Measurements from ENCODE around the gene ADORA2A. TPM values are rescaled to one million over a fixed set of nuclear protein-coding genes. Genes with fewer than 3 reads are reported as not detected.
A peak's percentile ranks its signal among the peaks of the same experiment; 100 is the strongest.

ADORA2A gene
- total RNA-seq, 1 experiment from 2014 or later = 3.6 TPM

GRCh38 chr22:24421428-24421931, 5.9 kb upstream of the ADORA2A start:
- H3K9me3 ChIP-seq (ENCODE audit: control insufficient read depth in 1 of 2, insufficient read depth in 1 of 2, low read depth in 1 of 2, low read length in 2 of 2) = no peaks in the 10 kb centered on the region
- H3K9ac ChIP-seq (ENCODE audit: low read length) = no peak overlapping the region
- no peaks in the 10 kb centered on the region for H3K27me3 ChIP-seq (ENCODE audit: insufficient read depth, low read length)
- no TSS peak for BruUV-seq (replicated peaks)
- ATAC-seq (peak; percentile 56), DNase-seq (ENCODE audit: low read depth, low spot score) (peak; percentile 12)
- RAD21 ChIA-PET (ENCODE audit: low non-redundant PET in 1 of 2, low total read pairs in 2 of 2, uncharacterized antibody in 2 of 2, unreplicated experiment in 2 of 2) = no interaction called here
- H3K4me1 ChIP-seq (ENCODE audit: control insufficient read depth in 1 of 2, insufficient read depth in 2 of 2, low read length in 2 of 2) = peaks cover 0 to 4% of the 10 kb centered on the region in 2 experiments; a peak in 2 of 4 replicates
- CTCF ChIA-PET = interaction anchor here (0.7 to 5.2 kb wide), 8 partner anchors 10 to 103 kb away, joined by 3 to 30 read pairs (median 5); no protein-coding TSS in a partner anchor
- H3K27ac ChIP-seq (ENCODE audit: low read depth, low read length) = no peak overlapping the region
- no peak overlapping the region for H2AFZ ChIP-seq (ENCODE audit: low read depth, low read length, poor library complexity, severe bottlenecking)
- H3K9me2 ChIP-seq (ENCODE audit: insufficient read depth) = no peaks in the 10 kb centered on the region
- no peak overlapping the region for H3K4me3 ChIP-seq (replicated peaks in 1 of 2; ENCODE audit: low read depth in 1 of 2, low read length in 2 of 2)
- TF ChIP-seq, protein P1, sequence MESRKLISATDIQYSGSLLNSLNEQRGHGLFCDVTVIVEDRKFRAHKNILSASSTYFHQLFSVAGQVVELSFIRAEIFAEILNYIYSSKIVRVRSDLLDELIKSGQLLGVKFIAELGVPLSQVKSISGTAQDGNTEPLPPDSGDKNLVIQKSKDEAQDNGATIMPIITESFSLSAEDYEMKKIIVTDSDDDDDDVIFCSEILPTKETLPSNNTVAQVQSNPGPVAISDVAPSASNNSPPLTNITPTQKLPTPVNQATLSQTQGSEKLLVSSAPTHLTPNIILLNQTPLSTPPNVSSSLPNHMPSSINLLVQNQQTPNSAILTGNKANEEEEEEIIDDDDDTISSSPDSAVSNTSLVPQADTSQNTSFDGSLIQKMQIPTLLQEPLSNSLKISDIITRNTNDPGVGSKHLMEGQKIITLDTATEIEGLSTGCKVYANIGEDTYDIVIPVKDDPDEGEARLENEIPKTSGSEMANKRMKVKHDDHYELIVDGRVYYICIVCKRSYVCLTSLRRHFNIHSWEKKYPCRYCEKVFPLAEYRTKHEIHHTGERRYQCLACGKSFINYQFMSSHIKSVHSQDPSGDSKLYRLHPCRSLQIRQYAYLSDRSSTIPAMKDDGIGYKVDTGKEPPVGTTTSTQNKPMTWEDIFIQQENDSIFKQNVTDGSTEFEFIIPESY (IDR thresholded peaks at IDR 0.05; ENCODE audit: extremely low read depth, insufficient replicate concordance, low read length) = no peak
- TF ChIP-seq, protein P2, sequence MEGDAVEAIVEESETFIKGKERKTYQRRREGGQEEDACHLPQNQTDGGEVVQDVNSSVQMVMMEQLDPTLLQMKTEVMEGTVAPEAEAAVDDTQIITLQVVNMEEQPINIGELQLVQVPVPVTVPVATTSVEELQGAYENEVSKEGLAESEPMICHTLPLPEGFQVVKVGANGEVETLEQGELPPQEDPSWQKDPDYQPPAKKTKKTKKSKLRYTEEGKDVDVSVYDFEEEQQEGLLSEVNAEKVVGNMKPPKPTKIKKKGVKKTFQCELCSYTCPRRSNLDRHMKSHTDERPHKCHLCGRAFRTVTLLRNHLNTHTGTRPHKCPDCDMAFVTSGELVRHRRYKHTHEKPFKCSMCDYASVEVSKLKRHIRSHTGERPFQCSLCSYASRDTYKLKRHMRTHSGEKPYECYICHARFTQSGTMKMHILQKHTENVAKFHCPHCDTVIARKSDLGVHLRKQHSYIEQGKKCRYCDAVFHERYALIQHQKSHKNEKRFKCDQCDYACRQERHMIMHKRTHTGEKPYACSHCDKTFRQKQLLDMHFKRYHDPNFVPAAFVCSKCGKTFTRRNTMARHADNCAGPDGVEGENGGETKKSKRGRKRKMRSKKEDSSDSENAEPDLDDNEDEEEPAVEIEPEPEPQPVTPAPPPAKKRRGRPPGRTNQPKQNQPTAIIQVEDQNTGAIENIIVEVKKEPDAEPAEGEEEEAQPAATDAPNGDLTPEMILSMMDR (IDR thresholded peaks at IDR 0.05 in 2 of 3, conservative IDR thresholded peaks at IDR 0.05 in 1 of 3; ENCODE audit: borderline replicate concordance in 1 of 3, insufficient read depth in 1 of 3, low read depth in 2 of 3, low read length in 2 of 3) = peak; percentile 32 to 61 (median 51); a peak in 4 of 6 replicates
- TF ChIP-seq RAD21 (IDR thresholded peaks at IDR 0.05; ENCODE audit: low read depth) = peak; percentile 56
- H3K4me2 ChIP-seq (ENCODE audit: low read length) = no peak overlapping the region
- H3K79me2 ChIP-seq (ENCODE audit: insufficient read depth, low read length) = no peaks in the 10 kb centered on the region
- POLR2A ChIA-PET = no interaction called here
- H4K20me1 ChIP-seq (ENCODE audit: insufficient read depth) = no peaks in the 10 kb centered on the region
- H3K36me3 ChIP-seq (ENCODE audit: control insufficient read depth in 1 of 2, insufficient read depth in 2 of 2, low read length in 2 of 2) = no peaks in the 10 kb centered on the region
- intact Hi-C loops (cut with micrococcal nuclease) = loop anchor here (1.0 kb wide), 1 partner anchor 82 kb away; no protein-coding TSS in a partner anchor
